Measurements from ENCODE around the gene ZCCHC7. TPM values are rescaled to one million over a fixed set of nuclear protein-coding genes. Genes with fewer than 3 reads are reported as not detected.

The ZCCHC7 gene
- total and polyA plus RNA-seq, 9 of the 15 experiments (the other 6 are each of a cell fraction or from before 2014, with no cell fraction given) = 34.1 to 68.9 (median 48.8) TPM

GRCh38 chr9:37079370-37080164 is 40.8 kb upstream of the ZCCHC7 start (continued):
- TF ChIP-seq ZNF408 (CRISPR knock-in tag; IDR thresholded peaks at IDR 0.05; ENCODE audit: low read depth) = no peak
- no peak for TF ChIP-seq ILF3 (IDR thresholded peaks at IDR 0.05; ENCODE audit: borderline replicate concordance)
- no peak for TF ChIP-seq SAFB2 (IDR thresholded peaks at IDR 0.05; ENCODE audit: borderline replicate concordance, low read depth, low read length, severe bottlenecking)
- peak; percentile 42 for TF ChIP-seq HNRNPLL (IDR thresholded peaks at IDR 0.05; ENCODE audit: low read depth, low read length, poor library complexity, severe bottlenecking)
- TF ChIP-seq NR4A1 (CRISPR knock-in tag; IDR thresholded peaks at IDR 0.05) = no peak
- TF ChIP-seq NR4A1 (tag; IDR thresholded peaks at IDR 0.05) = peak; percentile 68; the same call in 1 of the 2 replicates
- no peak for TF ChIP-seq POU5F1 (IDR thresholded peaks at IDR 0.05; ENCODE audit: borderline replicate concordance, low read depth, low read length, partially characterized antibody)
- no peak for TF ChIP-seq RBM14 (IDR thresholded peaks at IDR 0.05; ENCODE audit: borderline replicate concordance, insufficient read depth, low read depth, low read length)
- TF ChIP-seq RBBP5 (IDR thresholded peaks at IDR 0.05; ENCODE audit: borderline replicate concordance, insufficient read depth, low read length, poor library complexity, severe bottlenecking) = peak; percentile 75
- TF ChIP-seq, protein P1, sequence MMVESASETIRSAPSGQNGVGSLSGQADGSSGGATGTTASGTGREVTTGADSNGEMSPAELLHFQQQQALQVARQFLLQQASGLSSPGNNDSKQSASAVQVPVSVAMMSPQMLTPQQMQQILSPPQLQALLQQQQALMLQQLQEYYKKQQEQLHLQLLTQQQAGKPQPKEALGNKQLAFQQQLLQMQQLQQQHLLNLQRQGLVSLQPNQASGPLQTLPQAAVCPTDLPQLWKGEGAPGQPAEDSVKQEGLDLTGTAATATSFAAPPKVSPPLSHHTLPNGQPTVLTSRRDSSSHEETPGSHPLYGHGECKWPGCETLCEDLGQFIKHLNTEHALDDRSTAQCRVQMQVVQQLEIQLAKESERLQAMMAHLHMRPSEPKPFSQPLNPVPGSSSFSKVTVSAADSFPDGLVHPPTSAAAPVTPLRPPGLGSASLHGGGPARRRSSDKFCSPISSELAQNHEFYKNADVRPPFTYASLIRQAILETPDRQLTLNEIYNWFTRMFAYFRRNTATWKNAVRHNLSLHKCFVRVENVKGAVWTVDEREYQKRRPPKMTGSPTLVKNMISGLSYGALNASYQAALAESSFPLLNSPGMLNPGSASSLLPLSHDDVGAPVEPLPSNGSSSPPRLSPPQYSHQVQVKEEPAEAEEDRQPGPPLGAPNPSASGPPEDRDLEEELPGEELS (CRISPR knock-in tag; IDR thresholded peaks at IDR 0.05; ENCODE audit: borderline replicate concordance) = no peak
- no peak for TF ChIP-seq ZNF780A (CRISPR knock-in tag; IDR thresholded peaks at IDR 0.05)
- TF ChIP-seq RFX7 (CRISPR knock-in tag; IDR thresholded peaks at IDR 0.05) = no peak
- no peak for TF ChIP-seq NFE2 (IDR thresholded peaks at IDR 0.05; ENCODE audit: low read depth)
- TF ChIP-seq EZH2 (IDR thresholded peaks at IDR 0.05; ENCODE audit: borderline replicate concordance, low read depth, low read length) = no peak
- TF ChIP-seq, protein P2, sequence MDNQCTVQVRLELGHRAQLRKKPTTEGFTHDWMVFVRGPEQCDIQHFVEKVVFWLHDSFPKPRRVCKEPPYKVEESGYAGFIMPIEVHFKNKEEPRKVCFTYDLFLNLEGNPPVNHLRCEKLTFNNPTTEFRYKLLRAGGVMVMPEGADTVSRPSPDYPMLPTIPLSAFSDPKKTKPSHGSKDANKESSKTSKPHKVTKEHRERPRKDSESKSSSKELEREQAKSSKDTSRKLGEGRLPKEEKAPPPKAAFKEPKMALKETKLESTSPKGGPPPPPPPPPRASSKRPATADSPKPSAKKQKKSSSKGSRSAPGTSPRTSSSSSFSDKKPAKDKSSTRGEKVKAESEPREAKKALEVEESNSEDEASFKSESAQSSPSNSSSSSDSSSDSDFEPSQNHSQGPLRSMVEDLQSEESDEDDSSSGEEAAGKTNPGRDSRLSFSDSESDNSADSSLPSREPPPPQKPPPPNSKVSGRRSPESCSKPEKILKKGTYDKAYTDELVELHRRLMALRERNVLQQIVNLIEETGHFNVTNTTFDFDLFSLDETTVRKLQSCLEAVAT (IDR thresholded peaks at IDR 0.05) = no peak
- TF ChIP-seq RAD51 (IDR thresholded peaks at IDR 0.05; ENCODE audit: borderline replicate concordance, low read depth) = peak; percentile 59; the same call in 1 of the 2 replicates
- TF ChIP-seq MYC (IDR thresholded peaks at IDR 0.05; ENCODE audit: low read depth, low read length) = peak; percentile 95
- TF ChIP-seq MYC (CRISPR knock-in tag; IDR thresholded peaks at IDR 0.05; ENCODE audit: borderline replicate concordance, low read depth) = peak; percentile 42; the same call in 1 of the 2 replicates
- TF ChIP-seq TSC22D4 (tag; IDR thresholded peaks at IDR 0.05) = no peak
- TF ChIP-seq, protein P3, sequence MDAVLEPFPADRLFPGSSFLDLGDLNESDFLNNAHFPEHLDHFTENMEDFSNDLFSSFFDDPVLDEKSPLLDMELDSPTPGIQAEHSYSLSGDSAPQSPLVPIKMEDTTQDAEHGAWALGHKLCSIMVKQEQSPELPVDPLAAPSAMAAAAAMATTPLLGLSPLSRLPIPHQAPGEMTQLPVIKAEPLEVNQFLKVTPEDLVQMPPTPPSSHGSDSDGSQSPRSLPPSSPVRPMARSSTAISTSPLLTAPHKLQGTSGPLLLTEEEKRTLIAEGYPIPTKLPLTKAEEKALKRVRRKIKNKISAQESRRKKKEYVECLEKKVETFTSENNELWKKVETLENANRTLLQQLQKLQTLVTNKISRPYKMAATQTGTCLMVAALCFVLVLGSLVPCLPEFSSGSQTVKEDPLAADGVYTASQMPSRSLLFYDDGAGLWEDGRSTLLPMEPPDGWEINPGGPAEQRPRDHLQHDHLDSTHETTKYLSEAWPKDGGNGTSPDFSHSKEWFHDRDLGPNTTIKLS (IDR thresholded peaks at IDR 0.05; ENCODE audit: borderline replicate concordance, low read depth) = peak; percentile 99
- peak; percentile 75; the same call in 1 of the 2 replicates for TF ChIP-seq ZNF224 (CRISPR knock-in tag; IDR thresholded peaks at IDR 0.05)
- TF ChIP-seq ETS2 (tag; IDR thresholded peaks at IDR 0.05; ENCODE audit: borderline replicate concordance, poor library complexity, severe bottlenecking) = no peak
